ENCODE measurements around the gene APOL1.

GRCh38 chr22:36257308-36257707 is 4.4 kb downstream of the APOL1 start:
- no peak for TF ChIP-seq CTCF (conservative IDR thresholded peaks at IDR 0.05 in 1 of 2, IDR thresholded peaks at IDR 0.05 in 1 of 2; ENCODE audit: low read depth in 1 of 2, low read length in 2 of 2)
- TF ChIP-seq EZH2 (IDR thresholded peaks at IDR 0.05; ENCODE audit: low read length, missing control alignments) = no peak
